ENCODE results near the gene PPP2R5B.
A peak's percentile ranks its signal among the peaks of the same experiment; 100 is the strongest.

Gene PPP2R5B

GRCh38 chr11:64884019-64884418 lies 40.5 kb upstream of the PPP2R5B start:
- TF ChIP-seq CTCF (IDR thresholded peaks at IDR 0.05; ENCODE audit: low read length, missing control alignments): no peak

DNA sequence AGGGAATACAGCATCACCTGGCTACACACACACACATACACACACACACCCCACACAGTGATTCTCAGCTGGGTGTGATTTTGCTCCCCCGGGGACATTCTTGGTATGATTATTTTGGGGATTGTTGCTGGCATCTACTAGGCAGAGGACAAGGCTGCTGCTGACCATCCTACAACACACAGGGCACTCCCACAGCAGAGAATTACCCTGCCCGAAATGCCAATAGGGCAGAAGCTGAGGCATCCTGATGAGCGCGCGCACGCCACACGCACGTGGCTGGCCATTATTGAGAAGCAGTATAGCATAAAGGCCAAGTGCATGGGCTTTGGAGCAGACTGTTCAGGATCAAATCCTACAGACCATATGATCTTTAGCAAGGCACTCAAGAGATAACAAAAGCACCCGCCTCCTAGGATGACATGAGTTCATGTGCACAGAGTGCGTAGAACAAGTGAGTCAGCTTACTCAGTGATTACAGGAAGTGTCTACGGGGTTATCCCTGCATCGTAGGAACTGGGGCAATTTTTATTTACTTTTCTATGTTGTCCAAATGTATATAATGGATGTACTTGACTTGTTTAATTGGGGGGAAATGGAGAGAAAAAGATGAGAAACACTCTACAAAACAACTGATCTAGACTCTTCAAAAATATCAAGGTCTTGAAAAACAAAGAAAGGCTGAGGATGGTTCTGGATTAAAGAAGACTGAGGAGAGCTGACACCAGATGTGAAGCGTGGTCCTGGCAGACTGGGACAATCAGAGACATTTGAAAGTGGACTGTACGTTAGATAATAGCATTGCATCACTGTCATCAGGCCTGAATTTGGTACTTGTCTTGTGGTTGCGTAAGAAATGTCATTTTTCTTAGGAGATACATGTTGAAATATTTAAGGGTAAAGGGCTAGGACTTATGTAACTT lies 38.9 kb upstream of the PPP2R5B start:
- DNase-seq (ENCODE audit: low read depth): peak; percentile 90
- no peak for TF ChIP-seq CTCF (IDR thresholded peaks at IDR 0.05; ENCODE audit: low read length, missing control alignments)

More at GRCh38 chr11:64884019-64884418, 40.5 kb upstream of the PPP2R5B start:
- H3K4me3 ChIP-seq (replicated peaks; ENCODE audit: low read depth, low read length): no peak overlapping the region
- no peak for DNase-seq (ENCODE audit: low read depth)

GRCh38 chr11:64887234-64887756 lies 37.2 kb upstream of the PPP2R5B start:
- TF ChIP-seq CTCF (IDR thresholded peaks at IDR 0.05; ENCODE audit: low read length, missing control alignments): no peak
- no peak for DNase-seq (ENCODE audit: low read depth)
- H3K4me3 ChIP-seq (replicated peaks; ENCODE audit: low read depth, low read length): no peak overlapping the region

More for the DNA sequence above, 38.9 kb upstream of the PPP2R5B start:
- no peak overlapping the region for H3K4me3 ChIP-seq (replicated peaks; ENCODE audit: low read depth, low read length)

DNA sequence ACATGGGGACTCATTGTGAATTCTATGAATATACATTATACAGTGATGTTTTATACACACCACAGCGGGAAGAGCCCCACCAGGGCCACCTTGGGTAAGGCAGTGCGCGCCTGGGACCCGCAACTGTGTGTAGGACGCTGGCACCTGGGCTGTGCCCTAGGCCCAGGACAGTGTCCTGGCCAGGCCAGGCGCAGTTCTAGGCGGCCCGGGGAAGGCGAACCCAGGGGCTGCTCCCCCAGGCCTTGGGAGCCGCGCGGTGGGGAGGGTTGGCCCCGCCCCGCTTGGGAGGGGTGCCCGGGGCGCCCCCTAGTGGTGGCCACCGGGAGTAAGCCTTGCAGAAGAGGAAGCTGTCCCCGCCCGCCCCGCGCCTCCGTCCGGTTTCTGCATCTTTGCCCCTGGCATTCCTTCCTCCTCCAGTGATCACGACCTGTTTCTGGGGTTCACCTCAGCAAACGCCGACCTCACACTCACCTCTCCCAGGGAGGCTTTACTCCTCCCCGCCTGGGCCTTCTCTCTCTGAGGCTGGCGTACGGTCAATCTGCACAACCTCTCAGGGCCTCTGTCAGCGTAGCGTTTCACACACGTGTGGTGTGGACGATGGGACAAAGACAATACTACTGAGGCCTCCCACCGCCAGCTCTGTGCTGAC lies 36.6 kb upstream of the PPP2R5B start:
- no peak overlapping the region for H3K4me3 ChIP-seq (replicated peaks; ENCODE audit: low read depth, low read length)
- peak; percentile 57 for DNase-seq (ENCODE audit: low read depth)
- TF ChIP-seq CTCF (IDR thresholded peaks at IDR 0.05; ENCODE audit: low read length, missing control alignments): peak; percentile 66

DNA sequence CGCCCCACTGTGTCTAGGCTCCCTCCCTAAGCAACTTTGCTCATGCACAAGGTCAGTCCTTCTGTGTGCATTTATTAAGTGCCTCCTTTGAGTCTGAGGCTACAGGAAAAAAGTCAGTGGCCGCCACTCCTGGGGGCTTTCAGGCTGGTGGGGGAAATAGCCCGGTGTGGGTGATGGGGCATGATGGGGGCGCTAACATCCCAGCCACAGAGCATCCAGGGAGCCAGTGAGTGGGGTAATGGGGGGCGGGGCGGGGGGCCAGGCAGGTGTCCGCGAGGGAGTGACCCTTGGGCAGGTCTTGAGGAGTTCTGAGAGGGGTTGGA lies 36.1 kb upstream of the PPP2R5B start:
- TF ChIP-seq CTCF (IDR thresholded peaks at IDR 0.05; ENCODE audit: low read length, missing control alignments): no peak
- DNase-seq (ENCODE audit: low read depth): no peak
- H3K4me3 ChIP-seq (replicated peaks; ENCODE audit: low read depth, low read length): no peak overlapping the region

GRCh38 chr11:64888729-64889511 lies 35.6 kb upstream of the PPP2R5B start:
- no peak for TF ChIP-seq CTCF (IDR thresholded peaks at IDR 0.05; ENCODE audit: low read length, missing control alignments)
- no peak for DNase-seq (ENCODE audit: low read depth)
- no peak overlapping the region for H3K4me3 ChIP-seq (replicated peaks; ENCODE audit: low read depth, low read length)
